ENCODE measurements around the gene NPFFR1. TPM values are rescaled to one million over a fixed set of nuclear protein-coding genes. Genes with fewer than 3 reads are reported as not detected.

Gene NPFFR1
- total and polyA plus RNA-seq, 10 donors = under 0.01 to 0.63 (median 0.09) TPM; not detected in 2

- H3K27me3 ChIP-seq (replicated peaks in 1 of 7) = no peaks in the 10 kb centered on the region
- WGBS, 5 donors = 91 to 100% (median 97%) methylated on average over 6 of the region's 6 CpGs
Measured at GRCh38 chr10:70300461-70300860, 16.7 kb upstream of the NPFFR1 start.

GRCh38 chr10:70299876-70300275 is 16.1 kb upstream of the NPFFR1 start:
- Histone ChIP-seq H3K27ac (no peak overlapping the region), H3K27me3 (replicated peaks in 1 of 7) (no peaks in the 10 kb centered on the region), H3K4me3 (no peak overlapping the region), H3K4me1 (peaks cover 0 to 58% (median 20%) of the 10 kb centered on the region in 6 donors), H3K36me3 (no peaks in the 10 kb centered on the region), H3K9me3 (no peaks in the 10 kb centered on the region)
- no peak for DNase-seq
- intact Hi-C loops (cut with DNase I; ENCODE audit: low total_unique reads) = no loop called here
- TF ChIP-seq CTCF (IDR thresholded peaks at IDR 0.05 in 8 of 11, conservative IDR thresholded peaks at IDR 0.05 in 3 of 11) (no peak), POLR2AphosphoS5 (IDR thresholded peaks at IDR 0.05) (no peak), POLR2A (IDR thresholded peaks at IDR 0.05) (no peak)
- WGBS, 5 donors = 94 to 98% (median 94%) methylated on average over 5 to 7 of the region's 7 CpGs

More at GRCh38 chr10:70300461-70300860, 16.7 kb upstream of the NPFFR1 start:
- DNase-seq = no peak
- no peak overlapping the region for H3K27ac ChIP-seq
- intact Hi-C loops (cut with DNase I; ENCODE audit: low total_unique reads) = no loop called here
- TF ChIP-seq POLR2A (IDR thresholded peaks at IDR 0.05) = no peak
- TF ChIP-seq CTCF (IDR thresholded peaks at IDR 0.05 in 8 of 11, conservative IDR thresholded peaks at IDR 0.05 in 3 of 11) = no peak
- TF ChIP-seq POLR2AphosphoS5 (IDR thresholded peaks at IDR 0.05) = no peak
- H3K36me3 ChIP-seq = no peaks in the 10 kb centered on the region
- no peaks in the 10 kb centered on the region for H3K9me3 ChIP-seq
- no peak overlapping the region for H3K4me3 ChIP-seq
- peaks cover 0 to 55% (median 19%) of the 10 kb centered on the region in 6 donors for H3K4me1 ChIP-seq

DNA sequence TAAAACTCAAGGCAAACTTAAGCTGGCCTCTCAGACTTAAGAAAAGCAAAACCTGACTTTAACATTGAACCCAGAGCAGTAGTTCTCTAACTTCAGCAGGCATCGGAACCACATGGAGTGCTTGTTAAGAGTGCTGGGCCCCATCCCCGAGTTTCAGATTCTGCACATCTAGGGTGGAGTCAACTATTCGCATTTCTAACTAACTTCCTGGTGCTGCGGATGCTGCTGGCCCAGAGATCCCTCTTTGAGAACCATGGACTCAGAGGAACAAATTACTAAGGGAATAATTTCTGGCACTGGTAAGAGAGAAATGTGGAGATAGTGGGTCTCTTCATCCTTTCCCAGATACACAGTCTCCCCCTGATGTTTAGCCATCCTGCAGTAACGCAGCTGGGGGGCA is 14.6 kb upstream of the NPFFR1 start:
- intact Hi-C loops (cut with DNase I; ENCODE audit: low total_unique reads) = no loop called here
- DNase-seq = no peak
- WGBS, 5 donors = 65 to 86% (median 79%) methylated on average over 5 of the region's 5 CpGs
- TF ChIP-seq POLR2A (IDR thresholded peaks at IDR 0.05) = no peak
- no peak for TF ChIP-seq POLR2AphosphoS5 (IDR thresholded peaks at IDR 0.05)
- TF ChIP-seq CTCF (IDR thresholded peaks at IDR 0.05 in 8 of 11, conservative IDR thresholded peaks at IDR 0.05 in 3 of 11) = no peak
- Histone ChIP-seq H3K27ac (no peak overlapping the region), H3K36me3 (no peaks in the 10 kb centered on the region), H3K4me1 (peaks cover 0 to 55% (median 21%) of the 10 kb centered on the region in 6 donors), H3K27me3 (replicated peaks in 1 of 7) (no peaks in the 10 kb centered on the region), H3K9me3 (no peaks in the 10 kb centered on the region), H3K4me3 (no peak overlapping the region)

DNA sequence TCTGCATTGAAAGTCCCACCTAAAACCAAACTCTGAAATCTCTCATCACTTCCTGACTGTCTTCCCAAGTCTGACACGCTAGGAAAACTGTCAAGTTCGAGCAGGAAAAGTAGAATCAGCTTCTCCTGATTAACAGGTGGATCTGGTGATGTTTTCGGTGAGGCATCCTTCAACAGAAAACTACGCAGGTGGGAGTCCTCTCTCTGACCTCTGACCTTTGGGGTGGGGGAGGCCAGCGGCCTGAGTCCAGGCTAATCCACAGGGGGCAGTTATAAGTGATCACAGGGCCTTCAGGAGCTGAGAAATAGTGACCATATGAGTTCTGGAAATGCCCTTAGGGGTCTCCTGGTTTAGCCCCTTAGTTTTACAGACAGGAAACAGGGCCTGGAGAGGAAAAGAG is 13.4 kb upstream of the NPFFR1 start:
- Histone ChIP-seq H3K27ac (peak overlapping the region in 5 of 8 donors; percentile 44 to 79 (median 68)), H3K4me3 (no peak overlapping the region), H3K27me3 (replicated peaks in 1 of 7) (no peaks in the 10 kb centered on the region), H3K36me3 (no peaks in the 10 kb centered on the region), H3K9me3 (no peaks in the 10 kb centered on the region), H3K4me1 (peaks cover 0 to 51% (median 22%) of the 10 kb centered on the region in 6 donors)
- TF ChIP-seq CTCF (IDR thresholded peaks at IDR 0.05 in 8 of 11, conservative IDR thresholded peaks at IDR 0.05 in 3 of 11) (no peak), POLR2AphosphoS5 (IDR thresholded peaks at IDR 0.05) (no peak), POLR2A (IDR thresholded peaks at IDR 0.05) (no peak)
- WGBS, 5 donors = 64 to 76% (median 67%) methylated on average over 5 of the region's 5 CpGs
- intact Hi-C loops (cut with DNase I; ENCODE audit: low total_unique reads) = no loop called here
- no peak for DNase-seq
